A549 (cell line): ENCODE data around the gene C1R.

Experiments
- CHD2 ChIP-seq: fragments of 150-350 bp; IDR thresholded peaks from 2 replicates; pipeline ENCODE4 v1.6.1; 2014; ENCODE audit warnings: low read length; ENCODE audit not compliant: partially characterized antibody
- CTCF ChIP-seq: fragments of >200 bp; sonication (Bioruptor Twin); formaldehyde crosslinking; IDR thresholded peaks from 3 replicates; pipeline ENCODE4 v1.5.1; 2016
- HDAC2 ChIP-seq: fragments of 200-600 bp; sonication (generic); IDR thresholded peaks from 2 replicates; pipeline ENCODE4 v1.6.1; 2016
- PHF8 ChIP-seq: fragments of 200-600 bp; sonication (generic); IDR thresholded peaks from 2 replicates; pipeline ENCODE4 v1.6.1; 2016; ENCODE audit warnings: low read depth, mild to moderate bottlenecking, antibody characterized with exemption, moderate library complexity, borderline replicate concordance
- SREBF2 ChIP-seq: fragments of 450-650 bp; IDR thresholded peaks from 2 replicates; pipeline ENCODE4 v1.6.1; 2014; ENCODE audit warnings: mild to moderate bottlenecking, moderate library complexity

DNA sequence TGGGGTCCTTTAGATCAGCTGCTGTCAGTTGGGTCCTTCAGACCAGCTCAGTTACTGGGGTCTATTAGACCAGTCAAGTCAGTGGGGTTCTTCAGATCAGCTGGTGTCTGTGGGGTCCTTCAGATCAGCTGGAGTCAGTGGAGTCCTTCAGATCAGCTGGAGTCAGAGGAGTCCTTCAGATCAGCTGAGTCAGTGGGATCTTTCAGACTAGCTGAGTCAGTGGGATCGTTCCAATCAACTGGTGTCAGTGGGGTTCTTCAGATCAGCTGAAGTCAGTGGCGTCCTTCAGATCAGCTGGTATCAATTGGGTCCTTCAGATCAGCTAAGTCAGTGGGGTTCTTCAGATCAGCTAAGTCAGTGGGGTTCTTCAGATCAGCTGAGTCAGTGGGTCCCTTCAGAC lies 59.3 kb downstream of the C1R start:
- TF ChIP-seq SREBF2, result no peak
- no peak for TF ChIP-seq CTCF
- TF ChIP-seq HDAC2, result no peak
- TF ChIP-seq PHF8, result no peak
- TF ChIP-seq CHD2, result no peak
